ENCODE data around the gene KLHL41. TPM values are rescaled to one million over a fixed set of nuclear protein-coding genes. Genes with fewer than 3 reads are reported as not detected.
"Not testable (repeated sequence)": the region's sequence is repeated elsewhere in the genome, so short reads cannot be mapped to it uniquely, and the experiment has no call there.

KLHL41 gene
- total RNA-seq, 1 donor, result 0.10 TPM

- H3K9me3 ChIP-seq (ENCODE audit: low read depth, low read length), result no peaks in the 10 kb centered on the region
- no peaks in the 10 kb centered on the region for H3K27me3 ChIP-seq (ENCODE audit: insufficient read depth, low read length)
- peak within 1 kb of the TSS; percentile 97 for H3K4me3 ChIP-seq (ENCODE audit: low read length)
- peaks cover 8% of the 10 kb centered on the region for H3K4me1 ChIP-seq (ENCODE audit: insufficient read depth, low read length)
Measured at GRCh38 chr2:169573160-169573973, 63.9 kb downstream of the KLHL41 start, which contains the start of gene FASTKD1. Gene FASTKD1, minus strand, starts transcription at chr2:169573865. Its CDS starts 1,836 bp downstream, at chr2:169572029.

GRCh38 chr2:169573974-169574299 is 64.4 kb downstream of the KLHL41 start:
- H3K4me1 ChIP-seq (ENCODE audit: insufficient read depth, low read length), result peaks cover 8% of the 10 kb centered on the region
- H3K4me3 ChIP-seq (ENCODE audit: low read length), result peak overlapping the region; percentile 97
- no peaks in the 10 kb centered on the region for H3K27me3 ChIP-seq (ENCODE audit: insufficient read depth, low read length)
- no peaks in the 10 kb centered on the region for H3K9me3 ChIP-seq (ENCODE audit: low read depth, low read length)

GRCh38 chr2:169574539-169574938 is 65.0 kb downstream of the KLHL41 start:
- not testable (repeated sequence) for H3K9me3 ChIP-seq (ENCODE audit: low read depth, low read length); H3K27me3 ChIP-seq (ENCODE audit: insufficient read depth, low read length); H3K4me3 ChIP-seq (ENCODE audit: low read length); H3K4me1 ChIP-seq (ENCODE audit: insufficient read depth, low read length)

- not testable (repeated sequence) for H3K4me3 ChIP-seq (ENCODE audit: low read length); H3K9me3 ChIP-seq (ENCODE audit: low read depth, low read length); H3K27me3 ChIP-seq (ENCODE audit: insufficient read depth, low read length); H3K4me1 ChIP-seq (ENCODE audit: insufficient read depth, low read length)
Measured at GRCh38 chr2:169575264-169575663, 65.8 kb downstream of the KLHL41 start.

Other genes starting within 250 kb of the KLHL41 start
- not detected for gene LRP2, start 147.2 kb upstream of the KLHL41 start, total RNA-seq
- gene BBS5, start 30.2 kb upstream of the KLHL41 start, total RNA-seq, result 0.21 TPM
- gene FASTKD1, start 64.2 kb downstream of the KLHL41 start, total RNA-seq, result 8.1 TPM
- gene PPIG, start 74.6 kb downstream of the KLHL41 start, total RNA-seq, result 60.1 TPM
- gene CFAP210, start 184.7 kb downstream of the KLHL41 start, total RNA-seq, result 0.10 TPM
- 3.6 TPM for gene PHOSPHO2, start 184.8 kb downstream of the KLHL41 start, total RNA-seq
- 0.42 TPM for gene KLHL23, start 224.1 kb downstream of the KLHL41 start, total RNA-seq

All from mononuclear cell (primary cell).